Bronchial epithelial cell (primary cell): Measurements from ENCODE around the gene DDX25. TPM values are rescaled to one million over a fixed set of nuclear protein-coding genes. Genes with fewer than 3 reads are reported as not detected.

ENCODE experiments used
- DNase-seq: peaks from one replicate; pipeline ENCODE4 v3.0.0-alpha.2; 2010; ENCODE audit warnings: low read depth
- FAIRE-seq: peaks from 2 replicates; lab custom pipeline; 2011; peaks lifted over from hg19 to GRCh38; lab: Jason Lieb, UNC
- H3K27me3 ChIP-seq: 2 replicates; pipeline ENCODE4 v1.5.1; 2011; ENCODE audit warnings: low read length; ENCODE audit not compliant: control insufficient read depth, insufficient read depth
- H3K36me3 ChIP-seq: 2 replicates; pipeline ENCODE4 v1.5.1; 2011; ENCODE audit warnings: low read length; ENCODE audit not compliant: control insufficient read depth, insufficient read depth
- H3K4me3 ChIP-seq: 2 replicates; pipeline ENCODE4 v1.5.1; 2011; ENCODE audit warnings: mild to moderate bottlenecking, low read depth, low read length, control low read depth
- total RNA-seq: library from RNA; depleted of rRNA; stranded (reverse); fragments of >200 nt; gene quantifications from 2 replicates; pipeline ENCODE4 v1.2.1, GENCODE V29; 2014
- TF ChIP-seq, protein P1 (sequence below): IDR thresholded peaks from 2 replicates; pipeline ENCODE4 v1.5.1; 2011; ENCODE audit warnings: mild to moderate bottlenecking, moderate library complexity, low read length, control low read depth, inconsistent platforms; ENCODE audit not compliant: insufficient read depth, severe bottlenecking

DDX25 gene
- total RNA-seq, 1 donor from 2014 or later = not detected

DNA sequence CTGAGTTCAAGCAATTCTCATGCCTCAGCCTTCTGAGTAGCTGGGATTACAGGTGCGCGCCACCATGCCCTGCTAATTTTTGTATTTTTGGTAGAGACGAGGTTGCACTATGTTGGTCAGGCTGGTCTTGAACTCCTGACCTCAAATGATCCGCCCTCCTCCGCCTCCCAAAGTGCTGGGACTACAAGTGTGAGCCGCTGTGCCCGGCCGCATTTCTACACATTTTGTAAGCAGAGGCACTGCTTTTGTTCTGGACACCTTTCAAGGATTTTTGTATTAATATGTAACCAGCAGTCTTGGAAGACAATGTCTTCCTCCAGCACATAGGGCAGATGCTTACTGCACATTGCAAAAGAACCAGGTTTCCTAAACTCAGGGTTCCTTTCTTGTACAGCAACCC is 30.2 kb downstream of the DDX25 start:
- H3K27me3 ChIP-seq = no peaks in the 10 kb centered on the region
- DNase-seq (no peak), FAIRE-seq (no peak)
- H3K4me3 ChIP-seq = no peak overlapping the region
- TF ChIP-seq, protein P1, sequence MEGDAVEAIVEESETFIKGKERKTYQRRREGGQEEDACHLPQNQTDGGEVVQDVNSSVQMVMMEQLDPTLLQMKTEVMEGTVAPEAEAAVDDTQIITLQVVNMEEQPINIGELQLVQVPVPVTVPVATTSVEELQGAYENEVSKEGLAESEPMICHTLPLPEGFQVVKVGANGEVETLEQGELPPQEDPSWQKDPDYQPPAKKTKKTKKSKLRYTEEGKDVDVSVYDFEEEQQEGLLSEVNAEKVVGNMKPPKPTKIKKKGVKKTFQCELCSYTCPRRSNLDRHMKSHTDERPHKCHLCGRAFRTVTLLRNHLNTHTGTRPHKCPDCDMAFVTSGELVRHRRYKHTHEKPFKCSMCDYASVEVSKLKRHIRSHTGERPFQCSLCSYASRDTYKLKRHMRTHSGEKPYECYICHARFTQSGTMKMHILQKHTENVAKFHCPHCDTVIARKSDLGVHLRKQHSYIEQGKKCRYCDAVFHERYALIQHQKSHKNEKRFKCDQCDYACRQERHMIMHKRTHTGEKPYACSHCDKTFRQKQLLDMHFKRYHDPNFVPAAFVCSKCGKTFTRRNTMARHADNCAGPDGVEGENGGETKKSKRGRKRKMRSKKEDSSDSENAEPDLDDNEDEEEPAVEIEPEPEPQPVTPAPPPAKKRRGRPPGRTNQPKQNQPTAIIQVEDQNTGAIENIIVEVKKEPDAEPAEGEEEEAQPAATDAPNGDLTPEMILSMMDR = no peak
- H3K36me3 ChIP-seq = no peaks in the 10 kb centered on the region

DNA sequence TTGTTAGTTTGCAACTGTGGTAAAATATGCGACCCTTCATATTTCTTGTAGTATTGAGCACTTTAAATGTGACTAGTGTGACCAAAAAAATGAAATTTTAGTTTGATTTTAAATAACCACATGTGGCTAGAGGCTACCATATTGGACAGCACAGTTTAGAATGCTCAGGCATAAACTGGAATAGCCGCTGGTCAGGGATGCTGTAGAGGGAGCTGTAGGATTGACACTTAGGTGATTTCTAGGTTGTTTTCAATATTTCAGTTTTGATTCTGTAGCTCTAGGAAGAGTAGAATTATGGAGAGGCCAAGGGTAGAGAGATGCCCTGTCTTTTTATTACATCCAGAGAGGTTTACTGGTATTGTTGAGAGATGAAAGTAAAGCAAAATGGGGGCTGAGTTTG is 30.7 kb downstream of the DDX25 start:
- Histone ChIP-seq H3K27me3 (no peaks in the 10 kb centered on the region), H3K36me3 (no peaks in the 10 kb centered on the region), H3K4me3 (no peak overlapping the region)
- DNase-seq = no peak
- no peak for FAIRE-seq
- TF ChIP-seq, protein P1 = no peak

DNA sequence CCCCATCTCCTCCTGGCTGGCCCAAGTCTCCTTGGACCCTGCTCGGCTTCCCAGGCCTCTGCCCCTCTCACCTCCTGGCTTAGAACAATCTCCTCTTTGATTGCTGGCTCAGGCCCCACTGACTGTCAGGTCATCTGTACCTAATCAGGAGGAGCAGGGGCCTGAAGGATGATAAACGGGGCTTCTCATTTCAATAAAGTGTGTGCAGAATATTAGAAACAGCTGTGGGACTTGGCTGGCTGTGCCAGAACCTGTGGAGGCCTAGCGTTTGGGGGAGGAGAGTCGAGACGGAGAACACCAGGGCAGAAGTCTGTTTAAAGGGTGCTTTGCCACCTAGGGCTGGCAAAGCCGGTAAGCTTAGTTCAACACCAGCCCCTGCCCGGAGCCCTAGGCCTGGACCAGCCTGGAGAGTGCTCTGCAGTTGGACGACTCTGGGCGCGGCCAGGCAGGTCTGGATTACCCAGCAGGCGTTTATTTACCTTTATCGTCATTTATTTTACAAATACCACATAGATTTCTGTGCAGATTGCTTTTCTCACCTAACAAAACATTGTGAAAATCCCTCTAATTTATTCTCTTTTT is 31.4 kb downstream of the DDX25 start:
- no peak for DNase-seq
- no peaks in the 10 kb centered on the region for H3K27me3 ChIP-seq
- H3K36me3 ChIP-seq = no peaks in the 10 kb centered on the region
- no peak for FAIRE-seq
- no peak overlapping the region for H3K4me3 ChIP-seq
- TF ChIP-seq, protein P1 = no peak

DNA sequence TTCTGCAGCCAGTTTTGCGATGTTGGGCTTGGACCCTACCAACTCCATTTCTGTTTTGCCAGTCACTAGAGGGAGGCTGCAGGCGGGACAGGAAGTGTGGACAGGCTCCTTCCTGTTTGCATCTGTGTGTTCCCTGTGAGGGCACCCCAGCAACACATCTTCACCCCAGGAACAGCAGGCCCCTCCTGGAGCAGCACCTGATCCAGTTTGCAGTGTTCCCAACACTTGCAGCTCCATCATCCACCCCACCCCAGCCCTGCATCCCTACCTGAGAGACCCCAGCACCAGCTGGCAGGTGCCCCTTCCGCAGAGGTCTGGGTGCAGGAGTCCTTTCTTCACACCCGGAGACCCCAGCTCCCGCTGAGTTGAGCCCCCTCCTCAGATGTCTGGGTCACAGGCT is 34.1 kb downstream of the DDX25 start:
- Histone ChIP-seq H3K36me3 (no peaks in the 10 kb centered on the region), H3K4me3 (no peak overlapping the region), H3K27me3 (no peaks in the 10 kb centered on the region)
- TF ChIP-seq, protein P1 = no peak
- DNase-seq (no peak), FAIRE-seq (no peak)

DNA sequence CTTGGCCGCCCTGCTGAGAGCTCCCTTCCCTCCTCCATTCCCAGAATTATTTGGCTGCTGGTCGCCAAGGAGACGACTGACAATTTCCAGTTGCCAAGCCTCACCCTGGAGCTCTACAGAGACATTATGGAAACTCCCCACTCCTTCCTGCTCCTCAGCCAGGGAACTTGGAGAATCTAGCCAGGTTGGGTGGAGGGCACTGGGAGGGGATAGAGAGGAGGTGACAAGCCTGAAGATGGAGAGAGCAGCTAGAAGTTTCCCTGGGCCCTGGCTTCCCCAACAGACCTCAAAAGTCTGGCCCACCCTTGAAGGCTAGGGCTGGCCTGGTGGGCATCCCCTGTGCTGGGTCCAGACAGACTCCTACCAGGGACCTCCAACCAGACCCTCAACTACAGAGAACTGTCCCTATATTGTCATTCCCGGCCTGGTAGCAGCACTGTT is 34.8 kb downstream of the DDX25 start:
- TF ChIP-seq, protein P1 = no peak
- FAIRE-seq (no peak), DNase-seq (no peak)
- Histone ChIP-seq H3K27me3 (no peaks in the 10 kb centered on the region), H3K4me3 (no peak overlapping the region), H3K36me3 (no peaks in the 10 kb centered on the region)

DNA sequence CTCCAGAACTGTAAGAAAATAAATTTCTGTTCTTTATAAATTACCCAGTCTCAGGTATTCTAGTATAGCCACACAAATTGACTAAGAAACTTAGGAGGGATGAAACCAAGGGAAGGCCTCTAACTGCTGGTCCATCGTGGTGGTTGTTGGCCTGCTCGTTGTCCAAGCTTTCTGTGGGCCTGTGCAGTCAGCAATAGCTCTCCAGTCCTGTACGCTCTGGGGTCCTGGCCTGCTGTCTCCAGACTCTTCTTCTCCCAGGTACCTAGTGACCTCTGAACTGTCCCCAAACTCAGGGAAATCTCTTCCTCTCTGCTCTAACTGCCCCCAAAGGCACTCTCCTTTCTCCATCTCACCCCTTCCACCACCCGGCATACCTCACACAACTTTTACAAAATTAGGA is 35.8 kb downstream of the DDX25 start:
- FAIRE-seq (no peak), DNase-seq (no peak)
- TF ChIP-seq, protein P1 = no peak
- H3K27me3 ChIP-seq = peaks cover 2% of the 10 kb centered on the region
- H3K4me3 ChIP-seq = no peak overlapping the region
- H3K36me3 ChIP-seq = no peaks in the 10 kb centered on the region
